Measurements from ENCODE around the gene EVL. TPM values are rescaled to one million over a fixed set of nuclear protein-coding genes. Genes with fewer than 3 reads are reported as not detected.

Gene EVL
- total RNA-seq, 1 donor from 2014 or later: 290 TPM

- Mint-ChIP-seq H3K4me3 (peak overlapping the region; percentile 75), H3K27ac (peak overlapping the region; percentile 92), H3K9me3 (no peaks in the 10 kb centered on the region), H3K27me3 (ENCODE audit: insufficient read depth) (no peaks in the 10 kb centered on the region), H3K36me3 (ENCODE audit: low read depth) (peaks cover 49% of the 10 kb centered on the region), H3K4me1 (ENCODE audit: low read depth) (peaks cover 96% of the 10 kb centered on the region)
- DNase-seq (ENCODE audit: low spot score): no peak
- intact Hi-C loops (cut with micrococcal nuclease): loop anchor here (1.0 kb wide), 3 partner anchors 7 to 119 kb away; partner anchors contain the start of gene EVL
These were observed 8.6 kb downstream of the EVL start for GRCh38 chr14:100073576-100074430.

- Mint-ChIP-seq H3K36me3 (ENCODE audit: low read depth) (peaks cover 53% of the 10 kb centered on the region), H3K9me3 (no peaks in the 10 kb centered on the region), H3K27me3 (ENCODE audit: insufficient read depth) (no peaks in the 10 kb centered on the region), H3K27ac (peak overlapping the region; percentile 92), H3K4me1 (ENCODE audit: low read depth) (peaks cover 96% of the 10 kb centered on the region), H3K4me3 (peak overlapping the region; percentile 75)
- intact Hi-C loops (cut with micrococcal nuclease): loop anchor here (5.0 kb wide), 1 partner anchor 887 kb away; no protein-coding TSS in a partner anchor
- DNase-seq (ENCODE audit: low spot score): no peak
These were observed 9.3 kb downstream of the EVL start for GRCh38 chr14:100074431-100075100.

GRCh38 chr14:100075681-100076080 is 10.5 kb downstream of the EVL start:
- H3K27me3 Mint-ChIP-seq (ENCODE audit: insufficient read depth): no peaks in the 10 kb centered on the region

GRCh38 chr14:100076133-100076532 is 10.9 kb downstream of the EVL start:
- H3K4me1 Mint-ChIP-seq (ENCODE audit: low read depth): peaks cover 95% of the 10 kb centered on the region
- no peak for DNase-seq (ENCODE audit: low spot score)
- peaks cover 56% of the 10 kb centered on the region for H3K36me3 Mint-ChIP-seq (ENCODE audit: low read depth)
- no peaks in the 10 kb centered on the region for H3K9me3 Mint-ChIP-seq
- H3K4me3 Mint-ChIP-seq: peak overlapping the region; percentile 75
- H3K27me3 Mint-ChIP-seq (ENCODE audit: insufficient read depth): no peaks in the 10 kb centered on the region
- intact Hi-C loops (cut with micrococcal nuclease): loop anchor here (1.0 to 5.0 kb wide), 2 partner anchors 8 to 889 kb away; no protein-coding TSS in a partner anchor
- peak overlapping the region; percentile 92 for H3K27ac Mint-ChIP-seq

More at GRCh38 chr14:100075681-100076080, 10.5 kb downstream of the EVL start:
- H3K4me1 Mint-ChIP-seq (ENCODE audit: low read depth): peaks cover 96% of the 10 kb centered on the region
- no peak for DNase-seq (ENCODE audit: low spot score)
- intact Hi-C loops (cut with micrococcal nuclease): loop anchor here (1.0 to 5.0 kb wide), 2 partner anchors 7 to 888 kb away; no protein-coding TSS in a partner anchor
- no peaks in the 10 kb centered on the region for H3K9me3 Mint-ChIP-seq
- H3K27ac Mint-ChIP-seq: peak overlapping the region; percentile 92
- H3K36me3 Mint-ChIP-seq (ENCODE audit: low read depth): peaks cover 56% of the 10 kb centered on the region
- peak overlapping the region; percentile 75 for H3K4me3 Mint-ChIP-seq

GRCh38 chr14:100076606-100077005 is 11.4 kb downstream of the EVL start:
- no peaks in the 10 kb centered on the region for H3K27me3 Mint-ChIP-seq (ENCODE audit: insufficient read depth)
- H3K27ac Mint-ChIP-seq: peak overlapping the region; percentile 92
- DNase-seq (ENCODE audit: low spot score): no peak
- H3K36me3 Mint-ChIP-seq (ENCODE audit: low read depth): peaks cover 56% of the 10 kb centered on the region
- H3K4me3 Mint-ChIP-seq: peak overlapping the region; percentile 75
- H3K4me1 Mint-ChIP-seq (ENCODE audit: low read depth): peaks cover 96% of the 10 kb centered on the region
- intact Hi-C loops (cut with micrococcal nuclease): loop anchor here (1.0 to 5.0 kb wide), 2 partner anchors 8 to 889 kb away; no protein-coding TSS in a partner anchor
- no peaks in the 10 kb centered on the region for H3K9me3 Mint-ChIP-seq

GRCh38 chr14:100077441-100077840 is 12.2 kb downstream of the EVL start:
- H3K36me3 Mint-ChIP-seq (ENCODE audit: low read depth): peaks cover 56% of the 10 kb centered on the region
- intact Hi-C loops (cut with micrococcal nuclease): loop anchor here (5.0 kb wide), 1 partner anchor 890 kb away; no protein-coding TSS in a partner anchor
- peak overlapping the region; percentile 92 for H3K27ac Mint-ChIP-seq
- no peaks in the 10 kb centered on the region for H3K27me3 Mint-ChIP-seq (ENCODE audit: insufficient read depth)
- H3K4me1 Mint-ChIP-seq (ENCODE audit: low read depth): peaks cover 97% of the 10 kb centered on the region
- no peaks in the 10 kb centered on the region for H3K9me3 Mint-ChIP-seq
- peak overlapping the region; percentile 75 for H3K4me3 Mint-ChIP-seq
- no peak for DNase-seq (ENCODE audit: low spot score)

- peak overlapping the region; percentile 92 for H3K27ac Mint-ChIP-seq
These were observed 13.1 kb downstream of the EVL start for GRCh38 chr14:100078216-100078803.

GRCh38 chr14:100078997-100079725 is 13.9 kb downstream of the EVL start:
- no peaks in the 10 kb centered on the region for H3K9me3 Mint-ChIP-seq
- H3K4me3 Mint-ChIP-seq: peak overlapping the region; percentile 75
- H3K27ac Mint-ChIP-seq: peak overlapping the region; percentile 92
- DNase-seq (ENCODE audit: low spot score): peak; percentile 82
- intact Hi-C loops (cut with micrococcal nuclease): loop anchor here (1.0 to 5.0 kb wide), 3 partner anchors 10 to 892 kb away; no protein-coding TSS in a partner anchor
- peaks cover 47% of the 10 kb centered on the region for H3K36me3 Mint-ChIP-seq (ENCODE audit: low read depth)
- peaks cover 97% of the 10 kb centered on the region for H3K4me1 Mint-ChIP-seq (ENCODE audit: low read depth)
- H3K27me3 Mint-ChIP-seq (ENCODE audit: insufficient read depth): no peaks in the 10 kb centered on the region

More at GRCh38 chr14:100078216-100078803, 13.1 kb downstream of the EVL start:
- peak overlapping the region; percentile 75 for H3K4me3 Mint-ChIP-seq
- no peaks in the 10 kb centered on the region for H3K27me3 Mint-ChIP-seq (ENCODE audit: insufficient read depth)
- DNase-seq (ENCODE audit: low spot score): no peak
- peaks cover 97% of the 10 kb centered on the region for H3K4me1 Mint-ChIP-seq (ENCODE audit: low read depth)
- peaks cover 50% of the 10 kb centered on the region for H3K36me3 Mint-ChIP-seq (ENCODE audit: low read depth)
- intact Hi-C loops (cut with micrococcal nuclease): loop anchor here (5.0 kb wide), 1 partner anchor 891 kb away; no protein-coding TSS in a partner anchor
- no peaks in the 10 kb centered on the region for H3K9me3 Mint-ChIP-seq

GRCh38 chr14:100079726-100080005 is 14.4 kb downstream of the EVL start:
- DNase-seq (ENCODE audit: low spot score): no peak
- Mint-ChIP-seq H3K27ac (peak overlapping the region; percentile 92), H3K4me3 (peak overlapping the region; percentile 75), H3K36me3 (ENCODE audit: low read depth) (peaks cover 47% of the 10 kb centered on the region), H3K4me1 (ENCODE audit: low read depth) (peaks cover 97% of the 10 kb centered on the region), H3K9me3 (no peaks in the 10 kb centered on the region), H3K27me3 (ENCODE audit: insufficient read depth) (no peaks in the 10 kb centered on the region)
- intact Hi-C loops (cut with micrococcal nuclease): loop anchor here (1.0 to 5.0 kb wide), 3 partner anchors 10 to 892 kb away; no protein-coding TSS in a partner anchor

GRCh38 chr14:100080206-100080605 is 15.0 kb downstream of the EVL start:
- DNase-seq (ENCODE audit: low spot score): no peak
- Mint-ChIP-seq H3K36me3 (ENCODE audit: low read depth) (peaks cover 51% of the 10 kb centered on the region), H3K27ac (peak overlapping the region; percentile 92), H3K27me3 (ENCODE audit: insufficient read depth) (no peaks in the 10 kb centered on the region), H3K4me1 (ENCODE audit: low read depth) (peaks cover 97% of the 10 kb centered on the region), H3K9me3 (no peaks in the 10 kb centered on the region), H3K4me3 (peak overlapping the region; percentile 75)
- intact Hi-C loops (cut with micrococcal nuclease): no loop called here

GRCh38 chr14:100081997-100082625 is 16.9 kb downstream of the EVL start:
- Mint-ChIP-seq H3K36me3 (ENCODE audit: low read depth) (peaks cover 56% of the 10 kb centered on the region), H3K4me1 (ENCODE audit: low read depth) (peaks cover 96% of the 10 kb centered on the region), H3K9me3 (no peaks in the 10 kb centered on the region), H3K4me3 (peak overlapping the region; percentile 81), H3K27ac (peak overlapping the region; percentile 97), H3K27me3 (ENCODE audit: insufficient read depth) (no peaks in the 10 kb centered on the region)
- intact Hi-C loops (cut with micrococcal nuclease): loop anchor here (1.0 kb wide), 1 partner anchor 9 kb away; no protein-coding TSS in a partner anchor
- no peak for DNase-seq (ENCODE audit: low spot score)

Data from activated T-helper 1 cell treated with anti-CD3 and anti-CD28 coated beads, Interleukin-12 subunit alpha, Interleukin-12 subunit beta, Interleukin-2, Interleukin-4 antibody, amounts not matched to agents 30 ng/mL and 10 ng/mL and 1 ng/mL, durations not matched to agents 14 hours and 24 hours and 36 hours (primary cell).